ENCODE measurements around the gene C15orf40.

C15orf40 gene

DNA sequence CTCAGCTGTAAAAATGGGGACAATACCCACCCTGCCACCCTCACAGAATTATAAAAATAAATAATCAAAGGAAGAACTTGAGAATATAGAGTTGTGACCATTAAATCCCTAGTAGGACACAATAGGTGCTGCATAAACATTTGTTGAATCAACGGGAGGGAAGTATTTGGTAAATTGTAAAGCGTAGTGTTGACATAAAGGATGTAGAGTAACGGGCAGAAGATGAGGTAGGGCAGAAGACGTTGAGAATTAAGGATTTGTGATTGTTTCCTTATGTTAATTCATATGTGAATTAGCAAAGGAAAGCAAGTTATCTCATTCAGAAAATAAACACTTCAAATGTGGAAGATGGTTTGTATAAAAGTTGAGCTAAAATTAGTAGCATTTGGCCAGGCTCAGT, 18.3 kb downstream of the C15orf40 start:
- Histone ChIP-seq H3K27ac (ENCODE audit: low read depth, low read length) (no peak overlapping the region), H3K4me3 (ENCODE audit: low read depth, low read length) (no peak overlapping the region), H3K9ac (ENCODE audit: low read depth, low read length) (no peak overlapping the region), H3K9me3 (ENCODE audit: control insufficient read depth, insufficient read depth, low read length) (no peaks in the 10 kb centered on the region), H3K27me3 (ENCODE audit: control insufficient read depth, insufficient read depth, low read length) (no peaks in the 10 kb centered on the region), H3K4me1 (ENCODE audit: control insufficient read depth, insufficient read depth, low read length) (no peaks in the 10 kb centered on the region), H3K36me3 (ENCODE audit: control insufficient read depth, insufficient read depth, low read length) (peaks cover 20% of the 10 kb centered on the region)

DNA sequence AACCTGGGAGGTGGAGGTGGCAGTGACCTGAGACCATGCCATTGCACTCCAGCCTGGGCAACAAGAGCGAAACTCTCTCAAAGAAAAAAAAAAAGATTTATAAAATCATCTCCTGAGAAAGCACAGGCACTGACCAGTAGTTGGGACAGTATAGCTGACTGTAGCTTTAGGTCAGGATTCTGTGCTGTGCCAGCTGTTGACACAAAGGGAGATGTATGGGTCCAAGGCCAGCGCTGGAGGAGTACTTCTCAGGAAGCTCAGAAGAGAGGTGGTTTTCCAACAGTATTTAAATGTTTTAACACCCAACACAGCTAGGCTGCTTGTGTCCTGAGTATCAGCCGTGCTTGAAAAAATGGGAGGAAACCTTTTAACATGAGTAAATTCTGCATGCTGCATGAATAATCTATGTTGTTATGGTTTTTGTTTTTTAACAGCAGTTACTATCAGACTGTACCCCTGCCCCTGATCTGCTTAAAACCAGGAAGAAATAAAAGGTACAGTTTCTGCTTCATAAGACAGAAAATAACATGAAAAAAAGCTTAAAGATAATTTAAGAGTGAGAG, 18.9 kb downstream of the C15orf40 start:
- Histone ChIP-seq H3K4me1 (ENCODE audit: control insufficient read depth, insufficient read depth, low read length) (no peaks in the 10 kb centered on the region), H3K27ac (ENCODE audit: low read depth, low read length) (no peak overlapping the region), H3K4me3 (ENCODE audit: low read depth, low read length) (no peak overlapping the region), H3K27me3 (ENCODE audit: control insufficient read depth, insufficient read depth, low read length) (no peaks in the 10 kb centered on the region), H3K36me3 (ENCODE audit: control insufficient read depth, insufficient read depth, low read length) (peaks cover 20% of the 10 kb centered on the region), H3K9ac (ENCODE audit: low read depth, low read length) (no peak overlapping the region), H3K9me3 (ENCODE audit: control insufficient read depth, insufficient read depth, low read length) (no peaks in the 10 kb centered on the region)

DNA sequence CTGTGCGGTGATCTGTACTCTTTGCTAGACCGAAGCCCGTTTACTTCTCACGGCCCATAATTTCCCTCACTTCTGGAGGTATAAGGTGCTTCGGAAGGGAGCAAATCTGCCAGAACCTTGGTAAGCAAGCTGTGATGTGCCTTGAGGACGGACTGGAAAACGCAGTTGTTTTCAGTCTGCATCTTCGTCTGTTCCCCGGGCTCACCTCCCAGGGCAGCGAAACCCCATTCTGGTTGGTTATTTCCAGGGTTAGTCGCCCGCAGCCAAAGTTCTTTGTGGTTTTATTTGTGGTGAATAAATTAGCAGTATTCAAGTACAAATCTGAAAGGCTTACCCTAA, 25.0 kb downstream of the C15orf40 start:
- Histone ChIP-seq H3K4me1 (ENCODE audit: control insufficient read depth, insufficient read depth, low read length) (no peaks in the 10 kb centered on the region), H3K27me3 (ENCODE audit: control insufficient read depth, insufficient read depth, low read length) (peaks cover 6% of the 10 kb centered on the region), H3K4me3 (ENCODE audit: low read depth, low read length) (peak overlapping the region; percentile 91), H3K36me3 (ENCODE audit: control insufficient read depth, insufficient read depth, low read length) (peaks cover 24% of the 10 kb centered on the region), H3K9me3 (ENCODE audit: control insufficient read depth, insufficient read depth, low read length) (no peaks in the 10 kb centered on the region), H3K9ac (ENCODE audit: low read depth, low read length) (peak overlapping the region; percentile 79), H3K27ac (ENCODE audit: low read depth, low read length) (peak overlapping the region; percentile 52)

DNA sequence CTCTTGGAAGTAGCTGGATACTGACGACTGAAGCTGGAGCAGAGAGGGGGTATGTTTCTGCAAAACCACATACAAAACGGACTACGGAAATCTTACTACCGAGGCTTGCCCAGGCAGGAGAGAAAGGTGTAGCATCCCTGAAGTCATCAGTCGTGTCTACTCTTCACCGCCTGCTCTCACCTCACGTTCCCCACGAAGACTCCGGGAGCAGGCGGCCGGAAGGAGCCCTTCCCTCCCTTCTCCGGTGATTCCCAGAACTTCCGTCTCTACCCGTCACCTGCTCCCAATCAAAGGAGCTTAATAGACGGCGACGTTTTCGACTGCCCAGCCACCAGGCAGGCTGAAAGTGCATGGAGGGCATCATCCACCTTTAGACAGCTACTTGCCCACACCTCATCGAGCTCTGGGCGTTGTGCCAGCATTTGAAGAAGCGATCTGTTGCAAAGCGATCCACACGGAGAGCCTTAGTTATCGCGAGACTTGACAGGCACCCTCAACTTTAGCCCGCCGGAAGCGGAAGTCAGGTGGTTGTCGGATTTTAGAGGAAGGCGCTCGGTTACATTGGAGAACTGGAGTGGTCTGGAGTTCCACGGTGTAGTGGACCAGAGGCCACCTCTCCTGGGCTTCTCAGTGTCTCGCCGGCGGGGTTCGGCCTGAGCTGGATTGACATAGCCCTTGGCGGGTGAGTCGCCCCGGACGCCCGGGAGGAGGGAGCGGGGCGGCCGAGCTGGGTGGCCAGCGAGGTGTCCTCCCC, 25.6 kb downstream of the C15orf40 start, which contains the start of gene RAMAC:
Gene RAMAC (plus strand): TSS at position 523 of the 754 bp plus-strand sequence. CDS start 2,809 bp downstream, outside the sequence.
- Histone ChIP-seq H3K9me3 (ENCODE audit: control insufficient read depth, insufficient read depth, low read length) (no peaks in the 10 kb centered on the region), H3K4me1 (ENCODE audit: control insufficient read depth, insufficient read depth, low read length) (no peaks in the 10 kb centered on the region), H3K27me3 (ENCODE audit: control insufficient read depth, insufficient read depth, low read length) (peaks cover 6% of the 10 kb centered on the region), H3K9ac (ENCODE audit: low read depth, low read length) (peak within 1 kb of the TSS; percentile 79), H3K4me3 (ENCODE audit: low read depth, low read length) (peak within 1 kb of the TSS; percentile 91), H3K36me3 (ENCODE audit: control insufficient read depth, insufficient read depth, low read length) (peaks cover 24% of the 10 kb centered on the region), H3K27ac (ENCODE audit: low read depth, low read length) (peak within 1 kb of the TSS; percentile 52)

DNA sequence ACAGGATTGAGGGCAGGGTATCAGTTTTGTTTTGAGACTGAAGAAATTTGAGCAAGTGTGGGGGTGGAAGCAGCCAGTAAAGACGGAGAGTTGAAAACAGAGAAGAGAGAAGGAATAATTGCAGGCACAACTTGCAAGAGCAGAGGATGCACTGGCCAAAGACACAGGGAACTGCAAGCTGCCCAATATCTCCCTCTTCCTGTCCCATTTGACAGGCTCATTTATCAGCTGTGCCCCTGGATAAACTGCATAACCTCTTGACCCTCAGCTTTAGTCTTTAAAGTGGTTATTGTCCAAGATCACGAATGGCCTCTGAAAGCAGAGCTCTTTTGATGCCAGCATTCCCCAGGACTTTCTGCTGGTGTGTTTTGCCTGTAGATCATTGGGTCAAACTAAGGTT, 30.5 kb downstream of the C15orf40 start:
- peaks cover 6% of the 10 kb centered on the region for H3K27me3 ChIP-seq (ENCODE audit: control insufficient read depth, insufficient read depth, low read length)
- no peak overlapping the region for H3K27ac ChIP-seq (ENCODE audit: low read depth, low read length)
- no peaks in the 10 kb centered on the region for H3K36me3 ChIP-seq (ENCODE audit: control insufficient read depth, insufficient read depth, low read length)
- H3K9me3 ChIP-seq (ENCODE audit: control insufficient read depth, insufficient read depth, low read length): no peaks in the 10 kb centered on the region
- H3K4me1 ChIP-seq (ENCODE audit: control insufficient read depth, insufficient read depth, low read length): no peaks in the 10 kb centered on the region
- no peak overlapping the region for H3K9ac ChIP-seq (ENCODE audit: low read depth, low read length)
- no peak overlapping the region for H3K4me3 ChIP-seq (ENCODE audit: low read depth, low read length)

DNA sequence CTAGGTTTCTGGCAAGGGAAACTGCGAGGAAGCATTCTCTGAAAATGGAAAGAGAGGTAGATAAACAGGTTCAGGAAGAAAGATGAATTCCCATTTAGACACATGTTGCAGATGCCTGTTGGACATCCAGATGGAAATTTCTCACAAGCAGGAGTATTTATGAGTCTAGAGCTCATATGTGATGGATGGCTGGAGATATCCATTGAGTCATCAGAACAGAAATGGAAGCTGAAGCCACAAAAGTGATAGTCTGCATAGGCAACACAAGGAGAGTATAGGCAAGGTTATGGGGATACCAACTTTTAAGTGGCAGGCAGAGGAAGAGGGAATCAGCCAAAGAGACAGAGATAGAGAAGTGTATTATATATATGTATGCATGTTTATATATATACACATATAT, 31.7 kb downstream of the C15orf40 start:
- Histone ChIP-seq H3K36me3 (ENCODE audit: control insufficient read depth, insufficient read depth, low read length) (no peaks in the 10 kb centered on the region), H3K27ac (ENCODE audit: low read depth, low read length) (no peak overlapping the region), H3K4me3 (ENCODE audit: low read depth, low read length) (no peak overlapping the region), H3K4me1 (ENCODE audit: control insufficient read depth, insufficient read depth, low read length) (no peaks in the 10 kb centered on the region), H3K9me3 (ENCODE audit: control insufficient read depth, insufficient read depth, low read length) (no peaks in the 10 kb centered on the region), H3K9ac (ENCODE audit: low read depth, low read length) (no peak overlapping the region), H3K27me3 (ENCODE audit: control insufficient read depth, insufficient read depth, low read length) (no peaks in the 10 kb centered on the region)

DNA sequence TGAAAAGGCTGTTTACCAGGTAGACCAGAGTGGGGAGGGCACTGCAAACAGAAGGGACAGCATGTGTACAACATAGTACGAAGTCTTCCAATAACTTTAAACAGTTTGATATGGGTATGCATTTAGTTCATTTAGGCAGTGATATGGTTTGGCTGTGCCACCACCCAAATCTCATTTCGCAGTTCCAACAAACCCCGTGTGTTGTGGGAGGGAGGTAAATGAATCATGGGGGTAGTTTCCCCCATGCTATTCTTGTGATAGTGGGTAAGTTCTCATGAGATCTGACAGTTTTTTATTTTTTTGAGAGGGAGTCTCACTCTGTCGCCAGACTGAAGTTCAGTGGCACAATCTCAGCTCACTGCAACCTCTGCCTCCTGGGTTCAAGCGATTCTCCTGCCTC, 33.0 kb downstream of the C15orf40 start:
- Histone ChIP-seq H3K9me3 (ENCODE audit: control insufficient read depth, insufficient read depth, low read length) (no peaks in the 10 kb centered on the region), H3K9ac (ENCODE audit: low read depth, low read length) (no peak overlapping the region), H3K4me3 (ENCODE audit: low read depth, low read length) (no peak overlapping the region), H3K36me3 (ENCODE audit: control insufficient read depth, insufficient read depth, low read length) (no peaks in the 10 kb centered on the region), H3K4me1 (ENCODE audit: control insufficient read depth, insufficient read depth, low read length) (no peaks in the 10 kb centered on the region), H3K27ac (ENCODE audit: low read depth, low read length) (no peak overlapping the region), H3K27me3 (ENCODE audit: control insufficient read depth, insufficient read depth, low read length) (no peaks in the 10 kb centered on the region)

DNA sequence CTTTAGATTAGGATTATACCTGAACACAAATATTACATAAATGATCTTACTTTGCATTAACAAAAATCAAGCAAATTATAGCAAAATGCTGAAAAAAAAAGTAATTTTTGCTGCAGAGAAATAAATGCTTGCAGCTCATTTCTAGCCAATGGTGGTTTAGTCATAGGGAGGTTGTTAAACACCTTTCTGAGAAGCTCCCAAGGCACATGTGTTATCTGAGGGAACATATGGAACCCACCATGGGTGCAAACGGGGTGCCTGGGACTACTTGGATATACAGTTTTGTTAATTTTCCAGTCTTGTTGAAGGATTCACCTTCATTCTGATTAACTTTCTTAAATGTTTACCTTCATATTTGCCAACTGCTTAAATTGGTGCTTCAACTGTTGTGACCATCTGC, 34.4 kb downstream of the C15orf40 start:
- Histone ChIP-seq H3K27ac (ENCODE audit: low read depth, low read length) (no peak overlapping the region), H3K27me3 (ENCODE audit: control insufficient read depth, insufficient read depth, low read length) (no peaks in the 10 kb centered on the region), H3K4me3 (ENCODE audit: low read depth, low read length) (no peak overlapping the region), H3K9ac (ENCODE audit: low read depth, low read length) (no peak overlapping the region), H3K4me1 (ENCODE audit: control insufficient read depth, insufficient read depth, low read length) (no peaks in the 10 kb centered on the region), H3K9me3 (ENCODE audit: control insufficient read depth, insufficient read depth, low read length) (no peaks in the 10 kb centered on the region), H3K36me3 (ENCODE audit: control insufficient read depth, insufficient read depth, low read length) (no peaks in the 10 kb centered on the region)

DNA sequence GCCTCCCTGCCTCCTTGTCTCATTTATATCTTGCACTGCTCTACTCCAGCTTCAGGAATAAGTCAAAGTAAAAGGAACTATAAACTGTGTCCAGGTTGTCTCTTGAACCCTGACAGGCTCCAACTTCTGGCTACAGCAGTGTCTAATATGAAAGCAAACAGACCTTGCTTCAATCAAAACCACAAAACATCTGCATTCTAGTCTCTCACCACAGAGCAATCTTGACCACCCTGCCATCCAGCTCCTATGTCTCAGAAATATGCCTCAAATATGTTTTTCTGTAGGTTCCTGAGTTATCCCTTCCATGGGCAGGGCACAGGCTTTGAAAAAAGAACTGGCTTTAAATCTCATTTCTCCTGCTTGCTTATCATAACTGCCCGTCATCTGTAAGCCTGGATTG, 38.4 kb downstream of the C15orf40 start:
- no peaks in the 10 kb centered on the region for H3K27me3 ChIP-seq (ENCODE audit: control insufficient read depth, insufficient read depth, low read length)
- no peak overlapping the region for H3K9ac ChIP-seq (ENCODE audit: low read depth, low read length)
- H3K4me3 ChIP-seq (ENCODE audit: low read depth, low read length): no peak overlapping the region
- no peak overlapping the region for H3K27ac ChIP-seq (ENCODE audit: low read depth, low read length)
- H3K4me1 ChIP-seq (ENCODE audit: control insufficient read depth, insufficient read depth, low read length): no peaks in the 10 kb centered on the region
- H3K36me3 ChIP-seq (ENCODE audit: control insufficient read depth, insufficient read depth, low read length): no peaks in the 10 kb centered on the region
- H3K9me3 ChIP-seq (ENCODE audit: control insufficient read depth, insufficient read depth, low read length): no peaks in the 10 kb centered on the region

DNA sequence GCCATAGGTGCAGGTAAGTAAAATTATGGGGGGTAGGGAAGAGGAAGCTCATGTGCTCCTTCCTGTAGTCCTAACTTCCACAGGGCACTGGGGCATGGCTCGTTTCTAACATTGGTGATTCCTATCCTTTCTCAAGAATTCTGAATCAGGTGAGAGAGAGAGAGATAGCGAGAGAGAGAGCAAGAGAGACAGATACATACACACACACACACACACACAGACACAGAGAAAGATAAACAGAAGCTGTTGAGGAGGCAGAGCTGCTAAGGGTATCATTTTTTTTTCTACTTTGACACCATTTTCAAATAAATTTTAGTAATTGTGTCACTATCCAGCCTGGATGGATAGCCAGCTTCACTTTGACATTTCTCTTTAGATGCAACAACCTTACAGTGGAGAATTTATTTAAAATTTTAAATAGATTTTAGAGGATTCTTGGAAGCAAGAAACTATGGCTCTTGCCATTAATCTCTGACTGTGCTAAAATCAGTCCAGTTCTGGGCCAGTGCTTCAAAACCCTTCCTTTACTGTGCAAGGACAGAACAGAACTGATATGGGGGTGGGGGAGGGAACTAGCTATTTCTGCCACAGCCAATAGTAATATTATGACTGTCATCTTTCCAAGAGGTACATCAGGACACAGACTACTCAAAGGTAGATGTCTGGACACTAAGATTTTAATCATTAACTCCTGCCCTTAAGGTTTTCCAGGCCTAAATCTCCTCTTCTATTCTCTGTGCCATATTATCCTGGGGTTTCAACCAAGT, 40.0 kb downstream of the C15orf40 start:
- Histone ChIP-seq H3K4me1 (ENCODE audit: control insufficient read depth, insufficient read depth, low read length) (no peaks in the 10 kb centered on the region), H3K4me3 (ENCODE audit: low read depth, low read length) (no peak overlapping the region), H3K9me3 (ENCODE audit: control insufficient read depth, insufficient read depth, low read length) (no peaks in the 10 kb centered on the region), H3K36me3 (ENCODE audit: control insufficient read depth, insufficient read depth, low read length) (no peaks in the 10 kb centered on the region), H3K27me3 (ENCODE audit: control insufficient read depth, insufficient read depth, low read length) (no peaks in the 10 kb centered on the region), H3K27ac (ENCODE audit: low read depth, low read length) (no peak overlapping the region), H3K9ac (ENCODE audit: low read depth, low read length) (no peak overlapping the region)

DNA sequence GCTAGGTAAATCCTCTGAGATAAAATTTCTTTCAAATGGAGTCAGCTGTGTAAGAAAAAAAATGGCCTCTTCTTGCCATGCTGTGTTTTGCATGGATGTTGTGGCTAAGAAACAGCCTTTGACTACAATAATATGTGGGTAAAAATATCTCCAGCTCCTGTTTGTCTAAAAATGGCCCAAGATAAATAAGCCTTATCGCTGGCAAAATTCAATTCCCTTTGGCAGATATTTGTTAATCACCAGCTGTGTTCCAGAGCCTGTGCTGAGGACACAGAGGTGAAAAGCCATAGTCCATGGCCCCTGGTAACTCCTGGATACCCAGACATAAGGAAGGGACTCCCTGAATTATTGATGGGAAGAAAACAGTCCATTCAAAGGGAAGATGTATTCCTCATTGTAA, 40.7 kb downstream of the C15orf40 start:
- Histone ChIP-seq H3K4me1 (ENCODE audit: control insufficient read depth, insufficient read depth, low read length) (no peaks in the 10 kb centered on the region), H3K9me3 (ENCODE audit: control insufficient read depth, insufficient read depth, low read length) (no peaks in the 10 kb centered on the region)

More for the DNA sequence above, 40.7 kb downstream of the C15orf40 start:
- Histone ChIP-seq H3K36me3 (ENCODE audit: control insufficient read depth, insufficient read depth, low read length) (no peaks in the 10 kb centered on the region), H3K4me3 (ENCODE audit: low read depth, low read length) (no peak overlapping the region), H3K9ac (ENCODE audit: low read depth, low read length) (no peak overlapping the region), H3K27ac (ENCODE audit: low read depth, low read length) (no peak overlapping the region), H3K27me3 (ENCODE audit: control insufficient read depth, insufficient read depth, low read length) (no peaks in the 10 kb centered on the region)

Data from HUES48 (cell line).